ENCODE measurements around the gene PRKAG2.

Gene PRKAG2

DNA sequence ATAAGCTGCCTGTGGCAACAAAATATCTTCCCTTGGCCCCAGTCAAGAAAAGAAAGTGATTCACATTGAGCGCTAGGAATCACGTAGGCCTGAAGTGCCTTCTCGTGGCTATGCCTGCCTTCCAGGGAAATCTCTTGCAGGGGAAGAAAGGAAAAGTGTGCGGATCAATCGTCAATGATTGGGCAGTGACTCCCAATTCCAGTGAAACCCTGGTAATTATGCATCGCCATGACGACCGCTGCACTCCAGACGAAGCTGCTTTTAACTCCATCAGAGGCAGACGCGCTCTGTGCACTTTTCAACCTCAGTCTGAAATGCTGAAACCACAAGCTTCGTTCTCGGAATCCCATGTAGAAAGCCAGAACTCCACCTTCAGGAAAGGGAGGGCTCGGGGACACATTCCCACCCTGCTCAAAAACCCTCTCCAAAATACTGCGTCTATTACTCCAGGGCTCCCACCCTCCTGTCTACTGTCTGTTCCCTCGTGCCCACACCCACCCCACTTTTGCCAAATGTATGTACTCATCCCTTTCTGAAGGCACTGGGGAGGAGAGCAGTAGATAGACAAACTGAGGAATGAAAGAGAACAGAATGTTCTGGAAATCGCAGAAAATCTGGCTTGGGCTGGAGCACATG lies 24.2 kb upstream of the PRKAG2 start:
- DNase-seq (ENCODE audit: low read depth), result no peak

DNA sequence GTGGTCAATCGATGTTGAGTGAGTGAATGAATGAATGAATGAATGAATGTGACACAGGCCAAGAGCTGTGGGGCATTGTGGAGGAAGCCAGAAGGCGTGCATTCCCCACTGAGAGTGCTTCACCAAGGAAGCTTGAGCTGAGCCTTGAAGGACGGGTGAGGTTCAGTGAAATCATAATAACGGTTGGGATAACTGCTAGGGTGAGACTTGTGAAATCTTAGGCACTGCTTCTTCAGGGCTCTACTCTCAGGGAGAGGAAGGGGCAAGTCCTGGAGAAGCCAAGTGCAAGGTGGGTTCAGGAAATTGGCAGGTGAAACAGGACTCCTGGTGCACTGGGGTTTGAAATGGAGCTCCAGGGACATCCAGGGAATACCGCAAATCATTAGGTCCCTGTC lies 23.7 kb upstream of the PRKAG2 start:
- no peak for DNase-seq (ENCODE audit: low read depth)

DNA sequence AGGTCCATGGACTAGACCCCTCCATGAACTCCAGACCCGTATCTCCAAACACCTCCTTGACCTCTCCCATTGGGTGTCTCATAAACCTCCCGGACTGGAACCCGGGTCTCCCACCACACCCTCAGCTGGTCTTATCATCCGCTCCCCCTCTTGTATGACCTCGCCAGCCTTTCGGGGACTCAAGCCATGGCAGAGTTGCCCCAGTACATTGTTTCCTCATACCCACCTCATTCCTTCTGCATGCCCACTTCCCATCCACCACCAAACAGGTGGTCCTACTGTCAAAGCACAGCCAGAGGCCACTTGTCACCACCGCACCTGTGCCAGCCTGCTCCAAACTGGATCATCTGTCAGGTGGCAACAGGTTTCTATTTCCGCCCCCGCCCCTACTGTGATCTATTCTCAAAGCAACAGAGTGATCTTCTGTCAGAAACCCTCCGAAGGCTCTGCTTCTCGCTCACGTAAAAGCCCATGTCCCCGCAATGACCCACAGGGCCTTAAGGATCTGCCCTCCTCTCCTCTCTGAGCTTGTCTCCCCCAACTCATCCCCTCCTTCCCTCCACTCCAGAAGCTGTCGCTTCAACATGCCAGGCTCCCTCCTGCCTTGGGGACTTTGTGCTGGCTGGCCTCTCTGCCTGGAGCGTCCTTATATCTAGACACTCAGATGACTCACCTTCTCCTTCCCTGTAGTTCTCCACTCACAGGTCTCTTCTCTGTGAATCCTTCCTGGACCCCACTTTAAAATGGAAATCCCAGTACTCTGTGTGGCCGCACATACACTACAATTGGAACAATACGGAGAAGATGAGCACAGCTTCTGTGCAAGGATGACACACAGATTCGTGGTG lies 22.8 kb upstream of the PRKAG2 start:
- no peak for DNase-seq (ENCODE audit: low read depth)

DNA sequence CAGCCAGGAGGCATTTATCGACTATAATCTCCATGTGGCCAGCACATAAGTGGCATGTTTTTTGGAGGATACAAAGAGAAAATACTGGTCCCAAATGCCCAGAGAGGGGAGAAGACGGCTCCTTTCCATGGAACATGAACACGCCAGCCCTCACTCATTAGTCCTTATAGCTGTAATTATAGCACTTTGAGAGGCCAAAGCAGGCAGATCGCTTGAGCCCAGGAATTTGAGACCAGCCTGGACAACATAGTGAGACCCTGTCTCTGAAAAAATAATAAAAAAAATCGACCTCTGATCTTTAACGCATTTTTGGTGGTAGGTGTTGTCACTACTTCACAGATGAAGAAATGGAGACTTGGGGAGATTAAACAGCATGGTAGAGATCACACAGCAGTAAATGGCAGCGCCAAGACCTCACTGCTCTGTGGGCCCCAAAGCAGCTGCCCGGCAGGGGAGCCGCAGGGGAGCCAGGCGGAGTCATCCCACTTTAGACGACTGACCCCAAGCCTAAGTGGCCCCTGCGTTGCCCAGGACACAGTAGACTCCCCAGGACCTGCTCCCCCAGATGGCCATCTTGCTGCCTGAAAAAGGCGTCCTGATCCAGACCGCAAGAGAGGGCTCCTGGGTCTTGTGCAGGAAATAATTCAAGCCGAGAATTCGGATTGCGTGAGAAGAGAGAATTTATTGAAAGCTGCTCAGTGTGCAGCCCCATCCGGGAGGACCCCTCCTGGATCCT lies 21.2 kb upstream of the PRKAG2 start:
- DNase-seq (ENCODE audit: low read depth), result no peak

DNA sequence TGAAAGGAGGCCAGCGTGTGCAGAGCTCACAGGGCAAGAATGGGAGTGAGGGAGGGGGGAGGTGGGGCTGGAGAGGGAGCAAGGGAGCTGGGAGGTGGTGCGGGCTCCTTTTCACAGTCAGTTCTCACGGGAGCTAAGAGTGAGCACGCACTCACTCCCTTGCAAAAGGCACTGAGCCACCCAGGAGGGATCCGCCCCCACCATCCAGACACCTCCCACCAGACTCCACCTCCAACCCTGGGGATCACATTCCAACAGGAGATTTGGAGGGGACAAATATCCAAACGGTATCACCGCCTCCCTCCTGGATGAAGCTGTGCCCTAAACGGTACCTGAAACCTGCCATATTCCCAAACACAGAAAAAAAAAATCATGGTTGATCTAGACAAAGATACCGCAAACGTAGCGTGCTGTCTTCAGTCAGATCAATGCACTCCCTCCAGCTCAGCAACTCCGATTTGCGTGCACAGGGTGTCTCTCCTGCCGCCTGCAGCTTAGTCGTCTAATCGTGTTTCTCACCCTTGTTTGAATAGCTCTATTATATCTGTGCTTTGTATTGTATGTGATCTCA lies 20.3 kb upstream of the PRKAG2 start:
- no peak for DNase-seq (ENCODE audit: low read depth)

DNA sequence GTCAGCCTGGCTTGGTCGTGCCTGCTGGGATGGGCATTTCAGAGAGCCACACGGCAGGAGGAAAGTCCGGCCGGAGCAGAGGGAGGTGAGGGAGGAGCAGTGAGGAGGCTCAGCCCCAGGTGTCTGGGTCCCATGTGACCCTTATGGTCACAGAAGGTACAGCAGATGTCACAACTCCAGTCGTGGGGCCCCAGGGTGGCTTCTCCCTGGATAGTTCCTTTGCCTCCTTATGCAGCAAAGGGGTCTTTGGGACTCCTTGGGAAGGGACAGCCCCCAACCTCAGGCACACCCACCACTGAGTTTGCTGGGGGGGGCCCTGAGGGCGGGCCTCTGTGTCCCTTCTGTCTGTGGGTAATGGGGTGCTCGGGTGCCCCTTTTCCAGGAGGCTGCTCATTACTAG lies 19.6 kb upstream of the PRKAG2 start:
- DNase-seq (ENCODE audit: low read depth), result no peak

DNA sequence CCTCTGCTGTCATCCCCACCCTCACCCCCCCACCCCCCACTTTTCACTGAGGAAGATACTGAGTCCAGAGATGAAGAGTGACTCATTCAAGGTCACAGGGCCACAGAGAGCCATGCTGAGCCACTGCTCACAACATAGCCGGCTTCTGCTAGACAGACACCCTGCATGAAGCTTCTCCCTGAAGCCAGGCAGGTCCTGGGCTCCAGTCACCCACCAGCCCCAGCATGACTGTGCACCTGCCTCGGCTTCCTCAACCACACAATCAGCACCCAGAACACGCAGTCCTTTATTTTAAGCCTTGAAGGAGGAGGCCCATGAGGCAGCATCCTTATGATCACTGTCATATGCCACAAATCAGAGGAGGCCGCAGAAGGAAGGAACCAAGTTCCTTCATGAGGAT lies 19.2 kb upstream of the PRKAG2 start:
- DNase-seq (ENCODE audit: low read depth), result no peak

DNA sequence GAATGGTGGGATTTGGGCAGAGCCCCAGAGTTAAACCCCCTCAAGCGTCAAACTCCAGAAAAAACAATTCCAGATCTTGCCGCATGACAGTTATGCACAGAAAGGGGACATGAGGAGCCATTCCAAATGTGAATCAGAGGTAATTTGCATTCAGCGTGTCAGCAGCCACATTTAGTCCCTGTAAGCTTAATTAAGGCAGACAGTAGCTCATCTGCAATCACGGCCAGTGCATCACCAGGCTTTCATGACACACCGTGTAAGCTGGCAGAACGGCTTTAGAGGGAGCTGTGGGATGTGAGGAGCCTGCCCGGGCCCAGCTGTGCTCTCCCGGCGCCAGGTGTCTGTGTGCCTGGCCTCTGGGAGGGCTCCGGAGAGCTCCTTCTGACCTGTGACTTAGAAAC lies 18.7 kb upstream of the PRKAG2 start:
- DNase-seq (ENCODE audit: low read depth), result no peak

DNA sequence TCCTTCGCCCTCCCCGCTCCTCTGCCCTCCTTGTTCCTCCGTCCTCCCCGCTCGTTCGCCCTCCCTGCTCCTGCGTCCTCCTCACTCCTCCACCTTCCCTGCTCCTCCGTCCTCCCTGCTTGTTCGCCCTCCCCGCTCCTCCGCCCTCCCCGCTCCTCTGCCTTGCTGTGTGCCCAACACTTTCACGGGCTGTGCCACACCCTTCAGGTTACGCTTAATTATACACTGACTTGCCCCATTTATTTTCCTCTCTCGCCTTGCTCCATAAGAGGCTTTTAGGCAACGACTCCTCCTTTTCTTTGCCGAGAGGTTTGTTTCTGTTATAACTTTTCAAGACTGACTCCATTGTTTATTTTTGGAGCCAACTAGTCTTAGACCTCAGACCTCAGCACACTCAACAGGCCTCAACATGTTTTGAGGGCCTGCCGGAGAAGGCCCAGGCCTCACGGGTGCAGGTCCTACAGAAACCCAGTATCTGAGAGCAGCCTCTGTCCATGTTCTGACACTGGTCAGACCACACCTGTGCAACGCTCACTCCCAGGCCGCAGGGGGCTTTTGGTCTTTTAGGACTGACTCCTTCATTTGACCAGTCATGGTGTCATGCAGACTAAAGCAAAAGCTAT lies 18.2 kb upstream of the PRKAG2 start:
- DNase-seq (ENCODE audit: low read depth), result no peak

DNA sequence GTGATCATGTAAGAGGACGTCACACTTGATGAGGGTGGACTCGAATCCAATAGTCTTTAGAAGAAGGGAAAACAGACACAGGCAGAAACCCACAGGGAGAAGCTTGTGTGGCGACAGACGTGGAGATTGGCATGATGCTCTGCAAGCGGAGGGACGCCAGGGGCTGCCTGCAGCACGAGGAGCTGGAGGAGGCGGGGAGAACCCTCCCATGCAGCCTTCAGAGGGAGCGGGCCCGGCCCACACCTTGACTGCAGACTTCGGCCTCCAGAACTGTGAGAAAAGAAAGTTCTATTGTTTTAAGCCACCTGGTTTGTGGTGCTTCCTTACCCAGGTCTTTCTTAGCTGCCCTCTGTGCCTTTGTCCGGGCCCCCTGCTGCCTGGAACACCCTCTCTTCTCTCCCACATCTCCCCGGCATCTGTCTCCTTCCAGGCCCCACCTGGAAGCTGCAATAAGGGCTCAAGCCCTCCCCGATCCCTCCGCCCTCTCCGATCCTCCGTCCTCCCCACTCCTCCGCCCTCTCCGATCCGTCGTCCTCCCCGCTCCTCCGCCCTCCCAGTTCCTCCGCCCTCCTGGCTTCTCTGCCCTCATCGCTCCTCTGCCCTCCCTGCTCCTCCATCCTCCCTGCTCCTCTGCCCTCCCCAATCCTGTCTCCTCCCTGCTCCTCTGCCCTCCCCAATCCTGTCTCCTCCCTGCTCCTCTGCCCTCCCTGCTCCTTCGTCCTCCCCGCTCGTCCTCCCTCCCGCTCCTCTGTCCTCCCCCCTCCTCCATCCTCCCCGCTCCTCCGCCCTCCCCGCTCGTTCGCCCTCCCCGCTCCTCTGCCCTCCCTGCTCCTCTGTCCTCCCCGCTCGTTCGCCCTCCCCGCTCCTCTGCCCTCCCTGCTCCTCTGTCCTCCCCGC lies 17.4 kb upstream of the PRKAG2 start:
- no peak for DNase-seq (ENCODE audit: low read depth)

DNA sequence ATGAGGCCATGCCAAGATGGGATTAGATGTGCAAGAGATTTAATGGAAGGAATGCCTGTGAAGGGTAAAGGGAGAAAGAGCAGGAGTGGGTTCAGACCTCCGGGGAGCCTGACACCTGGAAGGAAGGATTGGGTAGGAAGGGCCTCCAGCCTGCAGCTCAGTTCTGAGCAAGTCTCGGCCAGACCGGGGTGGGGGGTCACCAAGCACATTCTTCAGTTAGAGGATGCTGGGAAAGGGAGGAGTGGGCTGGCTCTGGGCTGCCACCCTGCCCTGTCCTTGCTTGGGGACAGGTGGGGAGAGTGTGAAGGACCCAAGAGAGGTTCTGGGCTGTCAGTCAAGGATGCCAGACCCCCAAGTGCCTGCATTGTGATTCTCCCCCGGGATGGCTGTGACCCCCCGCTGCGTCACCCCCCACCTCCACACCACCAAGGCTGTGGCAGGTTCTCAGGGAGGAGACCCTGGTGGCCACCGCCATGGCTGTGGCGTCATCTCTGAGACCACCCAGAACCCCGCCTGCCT lies 16.5 kb upstream of the PRKAG2 start:
- no peak for DNase-seq (ENCODE audit: low read depth)

DNA sequence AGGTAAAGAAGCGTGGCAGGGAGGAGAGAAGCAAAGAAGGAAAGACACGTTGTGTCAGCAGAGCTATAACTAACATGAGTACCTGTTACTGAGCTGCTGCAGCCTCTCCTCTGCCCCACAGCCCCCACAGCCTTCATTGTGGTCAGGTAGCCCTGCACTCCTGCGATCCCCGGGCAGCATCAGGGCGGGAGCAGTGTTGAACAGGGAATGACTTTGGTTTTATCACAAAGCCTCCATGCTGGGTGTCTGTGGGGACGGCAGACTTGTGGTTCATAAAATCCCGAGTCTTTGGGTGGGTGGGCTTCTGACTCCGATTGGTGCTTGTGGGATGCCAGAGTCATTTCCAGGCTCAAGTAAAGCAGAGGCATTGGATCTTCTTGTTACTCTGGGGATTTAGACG lies 14.8 kb upstream of the PRKAG2 start:
- DNase-seq (ENCODE audit: low read depth), result no peak

DNA sequence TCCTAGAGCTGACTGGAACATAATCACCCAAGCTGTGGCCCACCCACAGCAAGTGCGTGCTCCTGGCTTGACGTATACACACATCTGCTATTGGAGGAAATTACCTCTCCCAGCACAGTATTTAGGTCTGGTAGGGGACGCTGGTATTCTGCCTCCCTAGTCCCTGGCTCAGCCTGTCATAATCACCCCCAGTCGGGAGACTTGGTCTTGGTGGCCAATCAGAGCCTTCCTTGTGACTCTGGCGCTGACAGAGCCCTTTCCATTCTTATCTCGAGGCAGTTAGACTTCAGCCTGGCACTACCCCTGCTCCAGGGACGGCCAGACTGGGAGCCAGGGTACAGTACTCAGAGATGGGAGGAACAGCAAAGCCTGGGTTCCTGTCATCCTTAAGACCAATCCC lies 14.3 kb upstream of the PRKAG2 start:
- DNase-seq (ENCODE audit: low read depth), result no peak

DNA sequence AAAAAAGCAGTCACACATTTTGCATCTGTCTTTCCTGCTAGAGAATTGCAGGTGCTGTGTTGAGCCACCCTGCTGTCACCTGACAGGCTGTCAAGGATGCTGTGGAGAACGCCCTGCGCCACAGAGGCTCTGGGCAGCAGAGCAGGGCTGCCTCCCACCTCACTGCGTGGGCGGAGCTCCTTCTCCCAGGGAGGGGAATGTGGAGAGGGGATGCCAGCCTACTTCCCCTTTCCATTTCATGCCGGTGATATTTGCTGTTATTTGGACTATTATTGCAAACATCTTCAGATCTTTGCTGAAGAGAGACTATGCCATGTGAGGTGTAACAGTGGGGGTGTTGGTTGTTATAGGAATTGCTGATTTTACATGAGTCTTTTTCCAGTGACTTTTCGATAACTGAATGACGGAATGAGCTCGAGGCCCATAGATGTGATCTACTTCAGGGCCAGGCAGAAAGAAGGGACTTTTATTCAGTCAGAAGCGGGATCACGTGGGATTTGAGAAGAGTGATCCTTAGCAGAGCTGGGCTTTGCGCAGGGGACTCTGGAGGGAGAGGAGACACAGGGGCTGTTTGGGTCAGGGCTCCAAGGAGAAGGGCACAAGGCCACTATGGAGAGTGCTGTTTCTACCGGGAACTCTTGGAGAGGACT lies 13.6 kb upstream of the PRKAG2 start:
- no peak for DNase-seq (ENCODE audit: low read depth)

DNA sequence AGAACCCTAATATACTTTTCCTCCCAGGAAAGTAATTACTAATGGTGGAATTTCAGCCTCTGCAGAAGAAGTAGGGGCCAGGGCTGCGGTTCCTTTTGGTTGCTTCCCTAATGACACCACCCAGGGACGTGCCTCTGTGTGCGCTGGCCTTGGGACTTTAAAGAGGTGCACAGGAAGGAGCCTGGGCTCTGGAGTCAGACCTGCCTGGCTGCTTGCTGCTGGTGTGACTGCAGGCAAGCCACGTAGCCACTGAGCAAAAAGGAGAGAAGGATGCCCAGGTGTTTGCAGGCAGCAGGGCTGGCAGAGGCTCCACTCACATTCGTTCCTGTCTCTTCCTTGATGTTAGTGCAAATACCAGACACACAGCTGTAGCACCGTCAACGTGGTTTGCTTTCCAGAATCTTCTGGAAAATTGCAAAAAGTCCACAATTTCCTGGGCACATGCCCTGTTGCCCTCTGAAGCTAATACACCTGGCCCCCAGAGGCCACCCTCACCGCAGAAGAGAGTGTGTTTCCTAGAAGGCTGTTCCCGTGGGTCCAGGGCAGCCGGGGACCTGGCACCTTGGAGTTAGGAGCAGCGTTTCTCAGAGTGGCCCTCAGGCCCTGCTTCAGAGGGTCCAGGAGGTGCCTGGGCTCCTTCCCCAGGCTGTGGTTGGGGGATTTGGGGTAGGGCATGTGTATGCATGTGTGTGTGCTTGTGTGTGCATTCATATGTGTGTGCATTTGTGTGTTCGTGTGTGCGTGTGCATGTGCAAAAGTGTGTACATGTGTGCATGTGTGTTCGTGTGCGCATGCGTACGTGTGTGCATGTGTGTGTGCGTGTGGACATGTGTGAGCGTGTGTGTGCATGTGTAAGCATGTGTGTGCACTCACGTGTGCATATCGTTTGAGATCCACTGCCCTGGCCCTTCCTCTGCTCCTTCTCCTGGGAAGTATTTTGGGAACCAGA lies 12.8 kb upstream of the PRKAG2 start:
- DNase-seq (ENCODE audit: low read depth), result no peak

DNA sequence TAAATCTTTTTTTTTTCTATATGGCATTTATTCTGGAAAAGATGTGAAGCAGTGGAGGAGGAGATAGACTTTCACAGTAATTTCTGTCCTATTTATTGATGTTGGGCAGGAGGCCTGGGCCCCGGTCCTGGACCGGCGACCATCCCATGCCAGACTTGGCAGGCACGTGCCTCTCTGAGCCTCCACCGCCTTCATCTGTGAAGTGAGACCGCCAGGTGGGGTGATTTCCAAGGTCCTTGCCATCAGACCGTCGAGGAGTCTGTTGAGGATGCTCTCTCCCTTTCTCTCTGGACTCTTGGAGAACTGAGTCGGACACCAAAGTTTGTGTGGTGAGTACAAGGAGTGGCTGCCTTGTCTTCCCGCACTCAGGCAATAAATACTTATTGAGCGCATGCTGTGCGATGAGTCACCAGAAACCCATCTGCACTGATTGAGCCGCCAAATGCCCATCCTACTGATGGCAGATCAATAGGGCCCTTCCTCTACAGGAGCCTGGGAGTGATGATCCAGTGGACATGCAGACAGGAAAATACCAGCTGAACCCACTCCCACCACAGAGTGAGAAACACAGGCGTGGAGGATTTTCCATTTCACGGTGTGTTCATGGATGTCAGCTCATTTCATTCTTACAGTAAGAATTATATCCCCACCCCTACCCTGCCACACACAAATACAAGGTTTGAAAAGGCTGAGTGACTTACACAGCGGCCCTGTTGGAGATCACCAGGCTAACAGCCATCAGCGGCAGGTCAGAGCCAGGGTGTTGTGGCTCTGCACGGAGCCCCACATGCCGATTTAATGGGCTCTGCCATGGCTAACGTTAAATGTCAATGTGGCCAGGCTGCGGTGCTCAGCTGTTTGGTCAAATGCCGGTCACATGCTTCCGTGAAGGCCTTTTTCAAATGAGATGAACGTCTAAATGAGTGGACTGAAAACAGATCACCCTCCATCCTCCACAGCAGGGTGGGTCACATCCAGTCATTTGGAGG lies 11.5 kb upstream of the PRKAG2 start:
- DNase-seq (ENCODE audit: low read depth), result no peak

DNA sequence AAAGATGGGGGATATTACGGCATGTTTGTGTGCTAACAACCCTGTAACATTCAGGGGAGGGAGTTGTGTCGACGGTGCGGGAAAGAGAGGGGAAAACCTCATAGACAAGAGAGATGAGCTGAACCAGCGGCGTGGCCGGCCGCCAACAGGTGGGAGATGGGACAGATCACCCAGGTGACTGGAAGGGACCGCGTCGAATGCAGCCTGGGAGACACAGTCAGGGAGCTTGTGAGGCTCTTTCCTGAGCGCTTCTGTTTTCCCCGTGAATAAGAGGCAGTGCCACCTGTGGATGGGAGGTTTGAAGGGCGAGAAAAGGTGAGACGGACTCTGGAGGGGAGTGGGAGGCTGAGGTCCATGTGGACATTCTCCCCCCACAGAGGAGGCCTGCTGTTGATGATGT lies 9.9 kb upstream of the PRKAG2 start:
- DNase-seq (ENCODE audit: low read depth), result no peak

DNA sequence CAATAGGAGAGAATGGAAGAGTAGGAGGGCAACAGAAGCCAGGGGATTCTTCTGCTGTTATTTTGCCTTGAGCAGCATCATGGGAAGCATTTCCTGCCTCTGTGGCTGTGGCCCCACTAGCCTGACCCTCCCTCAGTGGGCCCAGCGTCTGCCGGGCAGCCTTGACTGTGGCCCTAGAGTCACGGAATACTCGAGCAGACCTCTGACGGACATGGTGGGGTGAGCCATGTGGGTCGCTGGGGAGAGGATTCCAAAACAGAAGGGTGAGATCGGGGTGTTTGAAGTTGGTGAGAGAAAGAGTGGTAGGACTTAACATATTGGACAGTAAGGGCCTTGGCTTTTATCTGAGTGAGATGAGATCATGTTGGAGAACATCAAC lies 8.3 kb upstream of the PRKAG2 start:
- DNase-seq (ENCODE audit: low read depth), result no peak
